Neuronal stem cell (in vitro differentiated cells): ENCODE data around the gene FRMD5.

Experiments
- DNase-seq: peaks from one replicate; pipeline ENCODE4 v3.0.0-alpha.2; 2013; ENCODE audit warnings: low spot score
- H2AFZ ChIP-seq: one replicate; pipeline ENCODE4 v1.6.1; 2013; ENCODE audit warnings: mild to moderate bottlenecking, low read length, inconsistent platforms
- H2AK5ac ChIP-seq: 2 replicates; pipeline ENCODE4 v1.6.1; 2013; ENCODE audit warnings: low read depth, mild to moderate bottlenecking, inconsistent platforms, low read length, moderate library complexity, mixed read lengths
- H2BK120ac ChIP-seq: 2 replicates; pipeline ENCODE4 v1.6.1; 2013; ENCODE audit warnings: low read depth, mild to moderate bottlenecking, inconsistent platforms, low read length, moderate library complexity, mixed read lengths
- H2BK12ac ChIP-seq: one replicate; pipeline ENCODE4 v1.6.1; 2013; ENCODE audit warnings: low read length, inconsistent platforms
- H2BK15ac ChIP-seq: 2 replicates; pipeline ENCODE4 v1.6.1; 2013; ENCODE audit warnings: mild to moderate bottlenecking, low read length, inconsistent platforms, mixed read lengths
- H2BK5ac ChIP-seq: one replicate; pipeline ENCODE4 v1.6.1; 2013; ENCODE audit warnings: inconsistent platforms, mild to moderate bottlenecking, low read length, moderate library complexity
- H3K14ac ChIP-seq: one replicate; pipeline ENCODE4 v1.6.1; 2013; ENCODE audit warnings: low read length, inconsistent platforms
- H3K18ac ChIP-seq: 2 replicates; pipeline ENCODE4 v1.6.1; 2013; ENCODE audit warnings: low read length, inconsistent platforms
- H3K23ac ChIP-seq: 2 replicates; pipeline ENCODE4 v1.6.1; 2013; ENCODE audit warnings: low read depth, mild to moderate bottlenecking, mixed read lengths, low read length, inconsistent platforms; ENCODE audit not compliant: poor library complexity
- H3K27ac ChIP-seq: replicated peaks from 3 replicates; pipeline ENCODE4 v1.5.1; 2013; ENCODE audit warnings: low read length, inconsistent platforms
- H3K27me3 ChIP-seq, 3 experiments: 2 replicates each; pipeline ENCODE4 v1.6.1; 2013; ENCODE audit warnings: low read length in 3 of 3, mild to moderate bottlenecking in 2 of 3, inconsistent platforms in 1 of 3, low read depth in 1 of 3, mixed read lengths in 1 of 3, moderate library complexity in 1 of 3; ENCODE audit not compliant: control insufficient read depth in 3 of 3, insufficient read depth in 3 of 3
- H3K36me3 ChIP-seq, 2 donors: replicated peaks in 1 of 2; 2 replicates each; pipeline ENCODE4 v1.6.1; 2013; ENCODE audit warnings: low read length in 2 of 2; ENCODE audit not compliant: control insufficient read depth in 2 of 2, insufficient read depth in 2 of 2
- H3K4ac ChIP-seq: 2 replicates; pipeline ENCODE4 v1.6.1; 2013; ENCODE audit warnings: inconsistent platforms, mild to moderate bottlenecking, low read length, moderate library complexity
- H3K4me1 ChIP-seq, 2 donors: 1 replicate in 1 of 2; 2 replicates in 1 of 2; pipeline ENCODE4 v1.6.1; 2013; ENCODE audit warnings: low read length in 2 of 2, low read depth in 1 of 2; ENCODE audit not compliant: control insufficient read depth in 2 of 2, insufficient read depth in 1 of 2
- H3K4me2 ChIP-seq: one replicate; pipeline ENCODE4 v1.6.1; 2013; ENCODE audit warnings: mild to moderate bottlenecking, low read length, inconsistent platforms; ENCODE audit not compliant: insufficient read depth, poor library complexity, severe bottlenecking
- H3K4me3 ChIP-seq, 2 donors: 2 replicates each; pipeline ENCODE4 v1.5.1; 2013; ENCODE audit warnings: low read length in 2 of 2, mild to moderate bottlenecking in 2 of 2, inconsistent platforms in 1 of 2, moderate library complexity in 1 of 2
- H3K79me1 ChIP-seq: one replicate; pipeline ENCODE4 v1.6.1; 2013; ENCODE audit warnings: low read depth, mild to moderate bottlenecking, inconsistent platforms, low read length, moderate library complexity
- H3K9ac ChIP-seq: one replicate; pipeline ENCODE4 v1.6.1; 2013; ENCODE audit warnings: mild to moderate bottlenecking, low read depth, low read length, inconsistent platforms; ENCODE audit not compliant: poor library complexity
- H3K9me3 ChIP-seq, 2 donors: replicated peaks in 1 of 2; 2 replicates each; pipeline versions ENCODE3 to v1.6.1; 2013; ENCODE audit warnings: low read length in 2 of 2, mild to moderate bottlenecking in 2 of 2, inconsistent platforms in 1 of 2, low read depth in 1 of 2, mixed read lengths in 1 of 2, moderate library complexity in 1 of 2; ENCODE audit not compliant: control insufficient read depth in 2 of 2, insufficient read depth in 1 of 2
- H4K8ac ChIP-seq: one replicate; pipeline ENCODE4 v1.6.1; 2013; ENCODE audit warnings: low read depth, mild to moderate bottlenecking, inconsistent platforms, low read length, moderate library complexity
- H4K91ac ChIP-seq: one replicate; pipeline ENCODE4 v1.6.1; 2013; ENCODE audit warnings: low read length, low read depth, mild to moderate bottlenecking, inconsistent platforms; ENCODE audit not compliant: poor library complexity
- WGBS, 2 donors: extraction: QIAGEN DNeasy Blood & Tissue Kit; methylation state at CpG; one replicate each; pipeline ENCODE4 v1.1.7; 2013; ENCODE audit warnings: missing lambda C conversion rate in 2 of 2, mixed read lengths in 1 of 2; ENCODE audit not compliant: insufficient read length in 2 of 2, insufficient replicate concordance in 1 of 2; ENCODE audit errors: extremely low coverage in 2 of 2; 5-methylcytosine and 5-hydroxymethylcytosine counted together

The FRMD5 gene

GRCh38 chr15:43916326-43916660 is 278.8 kb downstream of the FRMD5 start:
- H3K36me3 ChIP-seq: peaks cover 0 to 2% of the 10 kb centered on the region in 2 donors
- no peak overlapping the region for H3K27ac ChIP-seq

GRCh38 chr15:43915631-43916325 is 279.3 kb downstream of the FRMD5 start:
- Histone ChIP-seq H3K9ac (no peak overlapping the region), H3K4me3 (no peak overlapping the region), H3K79me1 (no peaks in the 10 kb centered on the region), H3K18ac (peak overlapping the region; percentile 58), H2BK12ac (no peak overlapping the region), H2AK5ac (no peak overlapping the region), H3K14ac (no peak overlapping the region), H3K4me2 (no peak overlapping the region), H2AFZ (no peak overlapping the region), H4K8ac (no peak overlapping the region), H3K36me3 (peaks cover 0 to 2% of the 10 kb centered on the region in 2 donors), H3K23ac (no peak overlapping the region), H3K9me3 (peaks cover 0 to 2% of the 10 kb centered on the region in 2 donors), H2BK5ac (no peak overlapping the region), H3K4me1 (peaks cover 0 to 10% of the 10 kb centered on the region in 2 donors), H2BK120ac (no peak overlapping the region), H3K27me3 (no peaks in the 10 kb centered on the region), H3K27ac (no peak overlapping the region), H3K4ac (no peak overlapping the region), H2BK15ac (no peak overlapping the region), H4K91ac (no peak overlapping the region)
- no CpG with 5 or more reads among the region's 5 CpGs for WGBS, 2 donors
- no peak for DNase-seq

More at GRCh38 chr15:43916326-43916660, 278.8 kb downstream of the FRMD5 start:
- H3K4me3 ChIP-seq: no peak overlapping the region
- no peak overlapping the region for H2AK5ac ChIP-seq
- no peak overlapping the region for H4K8ac ChIP-seq
- H2BK120ac ChIP-seq: no peak overlapping the region
- no peak overlapping the region for H2BK15ac ChIP-seq
- no peak overlapping the region for H3K4me2 ChIP-seq
- H3K9me3 ChIP-seq: peaks cover 0 to 2% of the 10 kb centered on the region in 2 donors
- no peak overlapping the region for H3K14ac ChIP-seq
- no CpG with 5 or more reads among the region's 4 CpGs for WGBS, 2 donors
- H3K4ac ChIP-seq: no peak overlapping the region
- no peak for DNase-seq
- H2BK5ac ChIP-seq: no peak overlapping the region
- no peaks in the 10 kb centered on the region for H3K79me1 ChIP-seq
- H3K9ac ChIP-seq: no peak overlapping the region
- no peak overlapping the region for H2BK12ac ChIP-seq
- H2AFZ ChIP-seq: no peak overlapping the region
- H3K27me3 ChIP-seq: no peaks in the 10 kb centered on the region
- no peak overlapping the region for H3K23ac ChIP-seq
- no peak overlapping the region for H3K18ac ChIP-seq
- H4K91ac ChIP-seq: no peak overlapping the region
- H3K4me1 ChIP-seq: peaks cover 0 to 14% of the 10 kb centered on the region in 2 donors

- Histone ChIP-seq H3K4me3 (no peak overlapping the region), H3K14ac (no peak overlapping the region), H3K4me2 (no peak overlapping the region), H2BK120ac (no peak overlapping the region), H3K23ac (no peak overlapping the region), H2AK5ac (no peak overlapping the region), H3K4me1 (peaks cover 0 to 10% of the 10 kb centered on the region in 2 donors), H3K79me1 (no peaks in the 10 kb centered on the region), H3K9ac (no peak overlapping the region), H3K36me3 (peaks cover 0 to 2% of the 10 kb centered on the region in 2 donors), H2BK5ac (no peak overlapping the region), H2BK15ac (no peak overlapping the region), H3K18ac (no peak overlapping the region), H3K27me3 (no peaks in the 10 kb centered on the region), H2BK12ac (no peak overlapping the region), H4K8ac (no peak overlapping the region), H3K27ac (no peak overlapping the region), H3K9me3 (peaks cover 0 to 2% of the 10 kb centered on the region in 2 donors), H2AFZ (no peak overlapping the region), H3K4ac (no peak overlapping the region), H4K91ac (no peak overlapping the region)
- DNase-seq: no peak
- no CpG with 5 or more reads among the region's 1 CpG for WGBS, 2 donors
These were observed 281.1 kb downstream of the FRMD5 start for GRCh38 chr15:43913941-43914340.

GRCh38 chr15:43913026-43913780 is 281.9 kb downstream of the FRMD5 start:
- Histone ChIP-seq H3K9ac (no peak overlapping the region), H3K23ac (no peak overlapping the region), H3K18ac (no peak overlapping the region), H2AFZ (no peak overlapping the region), H3K27me3 (no peaks in the 10 kb centered on the region), H3K4me1 (peaks cover 0 to 10% of the 10 kb centered on the region in 2 donors), H3K9me3 (peaks cover 0 to 2% of the 10 kb centered on the region in 2 donors), H3K79me1 (no peaks in the 10 kb centered on the region), H3K4ac (no peak overlapping the region), H2BK15ac (no peak overlapping the region), H2AK5ac (no peak overlapping the region), H2BK120ac (no peak overlapping the region), H3K4me2 (no peak overlapping the region), H3K14ac (no peak overlapping the region), H2BK5ac (no peak overlapping the region), H3K36me3 (peaks cover 0 to 2% of the 10 kb centered on the region in 2 donors), H3K4me3 (no peak overlapping the region), H2BK12ac (no peak overlapping the region), H4K91ac (no peak overlapping the region), H3K27ac (no peak overlapping the region), H4K8ac (no peak overlapping the region)
- WGBS, 2 donors: no CpG with 5 or more reads among the region's 1 CpG
- DNase-seq: no peak
